ENCODE data around the gene CYB561. TPM values are rescaled to one million over a fixed set of nuclear protein-coding genes. Genes with fewer than 3 reads are reported as not detected.

The CYB561 gene
- total and polyA plus RNA-seq, 2 experiments from 2014 or later = 13.7 to 30.9 TPM

- TF ChIP-seq REST (IDR thresholded peaks at IDR 0.05; ENCODE audit: unreplicated experiment) (no peak), CREB1 (CRISPR knock-in tag; IDR thresholded peaks at IDR 0.05; ENCODE audit: low read depth) (no peak), JUNB (IDR thresholded peaks at IDR 0.05; ENCODE audit: unreplicated experiment) (no peak), EZH2phosphoT487 (IDR thresholded peaks at IDR 0.05; ENCODE audit: unreplicated experiment) (no peak)
Measured at GRCh38 chr17:63487014-63487339, 40.9 kb upstream of the CYB561 start (continued).

- no peak overlapping the region for H3K4me3 ChIP-seq
- ATAC-seq (no peak), DNase-seq (ENCODE audit: low spot score) (no peak)
- H3K4me2 ChIP-seq = no peak overlapping the region
- H3K79me2 ChIP-seq (replicated peaks; ENCODE audit: insufficient read depth) = no peaks in the 10 kb centered on the region
- Mint-ChIP-seq H3K27me3 (ENCODE audit: insufficient read depth, low read depth, poor library complexity) (peaks cover 10% of the 10 kb centered on the region), H3K36me3 (ENCODE audit: low read depth) (no peaks in the 10 kb centered on the region; the same call in 2 of the 3 replicates), H3K9me3 (no peaks in the 10 kb centered on the region), H3K27ac (no peak overlapping the region), H3K4me3 (no peak overlapping the region), H3K4me1 (peaks cover 6% of the 10 kb centered on the region; the same call in 2 of the 3 replicates)
- no peak overlapping the region for H3K27ac ChIP-seq (ENCODE audit: low read depth)
- no peak overlapping the region for H2AFZ ChIP-seq
- no peaks in the 10 kb centered on the region for H3K4me1 ChIP-seq (ENCODE audit: insufficient read depth)
- H3K27me3 ChIP-seq (ENCODE audit: insufficient read depth) = no peaks in the 10 kb centered on the region
- no peaks in the 10 kb centered on the region for H3K9me2 ChIP-seq (ENCODE audit: insufficient read depth)
- H3F3A ChIP-seq (replicated peaks; ENCODE audit: low read depth) = no peaks in the 10 kb centered on the region
- H4K20me1 ChIP-seq (replicated peaks; ENCODE audit: insufficient read depth) = no peaks in the 10 kb centered on the region
- H3K36me3 ChIP-seq (ENCODE audit: insufficient read depth) = no peaks in the 10 kb centered on the region
- TF ChIP-seq CREB1 (CRISPR knock-in tag; IDR thresholded peaks at IDR 0.05; ENCODE audit: low read depth) (no peak), ZNF114 (CRISPR knock-in tag; IDR thresholded peaks at IDR 0.05) (no peak), JUNB (IDR thresholded peaks at IDR 0.05; ENCODE audit: unreplicated experiment) (no peak), ZNF331 (CRISPR knock-in tag; IDR thresholded peaks at IDR 0.05; ENCODE audit: low read depth) (no peak), EZH2phosphoT487 (IDR thresholded peaks at IDR 0.05; ENCODE audit: unreplicated experiment) (no peak), STAT1 (IDR thresholded peaks at IDR 0.05; ENCODE audit: unreplicated experiment) (no peak), CTCF (conservative IDR thresholded peaks at IDR 0.05; ENCODE audit: low read depth in 2 of 2) (no peak), ETS1 (IDR thresholded peaks at IDR 0.05) (no peak), REST (IDR thresholded peaks at IDR 0.05; ENCODE audit: unreplicated experiment) (no peak)
Measured at GRCh38 chr17:63486317-63487013, 40.4 kb upstream of the CYB561 start.

Data from GM23338 (cell line).